AG09309 (cell line): ENCODE data around the gene GHRH.

ENCODE experiments used
- DNase-seq: peaks from one replicate; pipeline ENCODE4 v3.0.0-alpha.2; 2010; ENCODE audit warnings: low read depth
- H3K4me3 ChIP-seq: 2 replicates; pipeline ENCODE4 v1.5.1; 2011; ENCODE audit warnings: mild to moderate bottlenecking, low read depth, low read length, moderate library complexity; ENCODE audit not compliant: control insufficient read depth
- TF ChIP-seq, protein P1 (sequence below): IDR thresholded peaks from 2 replicates; pipeline ENCODE4 v1.5.1; 2011; ENCODE audit warnings: mild to moderate bottlenecking, low read depth, low read length, inconsistent platforms; ENCODE audit not compliant: insufficient read depth, control insufficient read depth; ENCODE audit errors: missing control alignments

GHRH gene

DNA sequence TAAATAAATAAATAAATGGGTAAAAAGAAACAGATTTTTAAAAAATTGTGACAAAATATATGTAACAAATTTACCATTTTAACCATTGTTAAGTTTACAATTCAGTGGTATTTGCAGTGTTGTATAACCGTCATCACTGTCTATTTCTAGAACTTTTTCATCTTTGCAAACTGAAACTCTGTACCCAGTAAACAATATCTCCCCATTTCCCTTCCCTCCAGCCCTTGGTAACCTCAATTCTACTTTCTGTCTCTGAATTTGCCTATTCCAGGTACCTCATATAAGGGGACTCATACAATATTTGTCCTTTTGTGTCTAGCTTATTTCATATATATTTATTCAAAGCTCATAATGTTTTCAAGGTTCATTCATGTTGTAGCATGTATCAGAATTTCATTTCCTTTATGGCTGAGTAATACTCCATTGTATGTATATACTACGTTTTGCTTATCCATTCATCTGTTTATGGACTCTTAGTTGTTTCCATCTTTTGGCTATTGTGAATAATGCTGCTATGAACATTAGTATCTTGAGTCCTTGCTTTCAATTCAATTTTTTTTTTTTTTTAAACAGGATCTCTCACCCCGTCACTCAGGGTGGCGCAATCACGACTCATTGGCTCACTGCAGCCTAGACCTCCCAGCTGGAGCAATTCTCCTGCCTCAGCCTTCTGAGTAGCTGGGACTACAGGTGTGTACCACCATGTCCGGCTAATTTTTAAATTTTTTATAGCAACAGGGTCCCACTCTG is 36.8 kb upstream of the GHRH start:
- TF ChIP-seq, protein P1, sequence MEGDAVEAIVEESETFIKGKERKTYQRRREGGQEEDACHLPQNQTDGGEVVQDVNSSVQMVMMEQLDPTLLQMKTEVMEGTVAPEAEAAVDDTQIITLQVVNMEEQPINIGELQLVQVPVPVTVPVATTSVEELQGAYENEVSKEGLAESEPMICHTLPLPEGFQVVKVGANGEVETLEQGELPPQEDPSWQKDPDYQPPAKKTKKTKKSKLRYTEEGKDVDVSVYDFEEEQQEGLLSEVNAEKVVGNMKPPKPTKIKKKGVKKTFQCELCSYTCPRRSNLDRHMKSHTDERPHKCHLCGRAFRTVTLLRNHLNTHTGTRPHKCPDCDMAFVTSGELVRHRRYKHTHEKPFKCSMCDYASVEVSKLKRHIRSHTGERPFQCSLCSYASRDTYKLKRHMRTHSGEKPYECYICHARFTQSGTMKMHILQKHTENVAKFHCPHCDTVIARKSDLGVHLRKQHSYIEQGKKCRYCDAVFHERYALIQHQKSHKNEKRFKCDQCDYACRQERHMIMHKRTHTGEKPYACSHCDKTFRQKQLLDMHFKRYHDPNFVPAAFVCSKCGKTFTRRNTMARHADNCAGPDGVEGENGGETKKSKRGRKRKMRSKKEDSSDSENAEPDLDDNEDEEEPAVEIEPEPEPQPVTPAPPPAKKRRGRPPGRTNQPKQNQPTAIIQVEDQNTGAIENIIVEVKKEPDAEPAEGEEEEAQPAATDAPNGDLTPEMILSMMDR = no peak
- H3K4me3 ChIP-seq = no peak overlapping the region
- no peak for DNase-seq

DNA sequence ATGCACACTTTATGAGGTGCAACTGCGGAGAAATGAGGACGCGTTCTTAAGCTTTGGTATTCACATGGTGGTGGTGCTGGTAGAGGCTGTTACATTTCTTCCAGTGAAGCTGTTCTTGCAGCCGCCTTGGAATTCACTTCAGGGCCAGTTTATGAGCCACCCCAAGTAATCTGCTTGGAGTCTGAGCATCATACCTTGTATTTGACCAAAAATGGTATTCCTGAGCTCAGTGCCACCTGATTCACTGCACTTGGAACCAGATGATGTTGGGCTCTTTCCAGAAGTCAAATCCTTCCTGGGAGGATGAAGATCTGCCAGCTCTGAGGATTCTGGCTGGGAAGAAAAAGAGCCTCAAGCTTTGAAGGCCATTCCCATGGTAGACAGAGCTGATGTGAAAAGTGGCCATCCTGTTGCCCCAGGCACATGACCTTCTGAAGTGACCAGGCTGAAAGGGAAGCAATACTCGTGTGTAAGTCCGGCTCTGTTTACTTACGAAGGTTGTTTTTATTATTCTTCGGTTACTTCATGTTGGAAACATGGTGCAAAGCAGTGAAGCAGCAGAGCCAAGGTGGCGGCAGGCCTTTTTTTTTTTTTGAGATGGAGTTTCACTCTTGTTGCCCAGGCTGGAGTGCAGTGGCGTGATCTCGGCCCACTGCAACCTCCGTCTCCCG is 35.6 kb upstream of the GHRH start:
- no peak overlapping the region for H3K4me3 ChIP-seq
- peak; percentile 97 for DNase-seq
- TF ChIP-seq, protein P1 = no peak

DNA sequence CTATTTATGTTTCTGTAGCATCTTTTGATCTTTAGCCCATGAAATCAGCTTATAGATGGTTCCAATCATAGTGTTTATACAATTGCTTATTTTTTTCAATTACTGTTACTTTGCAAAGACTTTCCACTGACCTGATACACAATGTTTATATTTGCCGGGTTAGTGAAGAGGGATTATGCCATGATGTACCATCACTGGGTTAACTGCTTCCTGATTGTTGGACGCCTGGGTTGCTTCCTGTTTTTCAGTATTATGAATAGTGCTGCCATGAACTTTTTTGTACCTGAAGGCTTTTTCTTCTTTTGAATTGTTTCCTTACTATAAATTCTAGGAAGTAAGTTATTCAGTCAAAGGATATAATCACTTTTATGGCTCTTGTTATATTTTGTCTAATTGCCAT is 34.8 kb upstream of the GHRH start:
- TF ChIP-seq, protein P1 = no peak
- H3K4me3 ChIP-seq = no peak overlapping the region
- DNase-seq = no peak

DNA sequence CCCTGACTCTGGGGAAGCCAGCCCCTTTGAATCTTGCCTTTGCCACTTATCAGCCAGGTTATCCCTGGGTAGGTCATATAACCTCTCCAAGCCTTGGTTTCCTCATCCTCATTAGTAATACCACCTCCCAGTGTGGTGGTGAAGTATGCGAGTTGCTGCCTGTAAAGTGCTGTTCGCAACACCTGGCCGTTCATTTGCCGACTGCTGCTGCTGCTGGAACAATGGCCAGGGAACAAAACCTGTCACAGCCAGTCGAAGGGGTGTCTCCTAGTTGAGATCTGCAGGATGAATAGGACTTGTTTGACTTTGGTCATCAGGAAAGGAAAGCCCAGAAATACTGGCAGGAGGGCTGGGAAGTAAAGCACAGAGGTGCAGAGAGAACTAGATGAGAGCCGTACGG is 34.0 kb upstream of the GHRH start:
- no peak overlapping the region for H3K4me3 ChIP-seq
- no peak for DNase-seq
- TF ChIP-seq, protein P1 = no peak

DNA sequence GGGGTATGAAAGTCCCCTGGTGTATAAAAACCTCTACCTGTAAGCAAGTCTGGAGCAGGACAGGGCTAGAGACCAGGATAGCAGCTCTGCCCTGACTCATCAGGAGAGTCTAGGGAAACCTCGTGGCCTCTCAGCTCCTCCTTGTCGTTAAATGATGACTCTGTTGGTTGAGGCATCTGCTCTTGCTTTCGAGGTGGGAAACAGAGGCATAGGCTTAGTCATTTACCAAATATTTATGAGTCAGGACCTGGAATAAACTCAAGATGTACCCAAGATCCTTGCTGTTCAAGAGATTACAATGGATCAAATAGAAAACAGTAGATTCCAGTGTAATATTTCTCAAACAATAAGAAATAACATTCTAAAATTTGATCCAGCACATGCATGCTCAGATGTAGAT is 33.4 kb upstream of the GHRH start:
- H3K4me3 ChIP-seq = no peak overlapping the region
- DNase-seq = peak; percentile 95
- TF ChIP-seq, protein P1 = no peak

DNA sequence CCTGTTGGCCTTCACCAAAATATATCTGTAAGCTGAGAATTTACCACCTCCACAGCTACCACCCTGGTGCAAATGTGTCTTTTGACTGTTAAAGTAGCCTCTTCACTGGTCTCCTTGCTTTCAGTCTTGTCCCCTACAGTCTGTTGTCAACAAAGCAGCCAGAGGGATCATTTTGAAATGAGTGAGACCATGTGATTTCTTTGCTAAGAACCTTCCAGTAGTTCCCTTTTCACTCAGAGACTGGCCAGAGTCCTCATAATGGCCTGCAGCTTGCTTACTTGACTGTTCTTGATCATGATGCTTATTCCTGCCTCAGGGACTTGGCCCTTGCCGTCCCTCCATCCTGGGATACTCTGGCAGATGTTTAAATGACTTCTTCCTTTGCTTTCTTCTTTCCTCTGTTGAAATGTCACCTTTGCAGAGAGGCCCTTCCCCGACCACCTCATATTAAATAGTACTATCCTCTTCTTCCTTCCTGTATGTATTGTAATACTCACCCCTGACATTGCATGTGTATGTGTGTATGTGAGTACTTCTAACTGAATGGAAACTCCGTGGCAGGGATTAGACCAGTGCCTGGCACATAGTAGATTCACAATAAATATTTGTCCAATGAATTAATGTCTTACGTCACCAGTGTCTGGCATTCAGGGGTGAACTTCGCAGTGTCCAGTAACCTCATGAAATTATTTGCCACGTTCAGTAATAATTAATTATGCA is 32.8 kb upstream of the GHRH start:
- TF ChIP-seq, protein P1 = no peak
- H3K4me3 ChIP-seq = no peak overlapping the region
- DNase-seq = no peak
